ENCODE data around the gene PCDH19. TPM values are rescaled to one million over a fixed set of nuclear protein-coding genes. Genes with fewer than 3 reads are reported as not detected.

Gene PCDH19
- polyA plus RNA-seq, 1 of the 3 experiments (the other 2 are of a cell fraction): under 0.01 TPM

DNA sequence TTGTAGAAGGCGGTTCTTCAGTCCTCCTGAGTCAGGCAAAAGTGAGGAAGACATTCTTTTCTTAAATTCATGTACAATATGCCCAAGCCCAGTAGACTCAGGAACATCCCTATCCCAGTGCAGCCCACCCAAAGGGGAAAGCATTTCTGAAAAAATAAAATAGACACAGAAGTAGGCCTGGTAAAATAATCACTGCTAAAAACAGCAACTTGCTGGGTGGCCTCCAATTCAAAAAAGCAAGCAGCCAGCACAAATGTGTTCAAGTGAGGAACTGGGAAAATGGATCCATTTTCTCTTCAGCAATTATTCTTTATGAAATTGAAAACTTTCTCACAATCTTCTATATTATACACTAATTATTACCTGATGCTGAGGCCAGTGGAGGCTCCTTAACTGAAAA, 165.4 kb downstream of the PCDH19 start:
- 0% methylated on average over 1 of the region's 1 CpG for WGBS (ENCODE audit: low lambda C conversion rate)
- H3K9me3 ChIP-seq: no peaks in the 10 kb centered on the region
- no peak overlapping the region for H3K4me2 ChIP-seq
- H3K9me2 ChIP-seq: no peaks in the 10 kb centered on the region
- H3K36me3 ChIP-seq (replicated peaks in 1 of 2; ENCODE audit: control insufficient read depth in 1 of 2, insufficient read depth in 2 of 2, low read length in 1 of 2): no peaks in the 10 kb centered on the region
- H3K79me2 ChIP-seq (ENCODE audit: insufficient read depth): no peaks in the 10 kb centered on the region
- H3K9ac ChIP-seq: no peak overlapping the region
- no peak overlapping the region for H3K4me3 ChIP-seq (ENCODE audit: low read depth in 2 of 2, low read length in 1 of 2)
- no peaks in the 10 kb centered on the region for H3K4me1 ChIP-seq (ENCODE audit: control insufficient read depth in 1 of 2, insufficient read depth in 2 of 2, low read depth in 1 of 2, low read length in 1 of 2)
- H3K27me3 ChIP-seq (ENCODE audit: insufficient read depth): no peaks in the 10 kb centered on the region
- H2AFZ ChIP-seq (ENCODE audit: low read depth): no peak overlapping the region
- ChIA-PET CTCF (no interaction called here), POLR2A (no interaction called here)
- DNase-seq: no peak
- H3F3A ChIP-seq (replicated peaks; ENCODE audit: insufficient read depth): no peaks in the 10 kb centered on the region
- H3K27ac ChIP-seq (ENCODE audit: low read depth in 2 of 2, low read length in 1 of 2): no peak overlapping the region
- no peaks in the 10 kb centered on the region for H4K20me1 ChIP-seq (ENCODE audit: insufficient read depth)
- TF ChIP-seq EP300 (IDR thresholded peaks at IDR 0.05; ENCODE audit: borderline replicate concordance in 1 of 2, low read depth in 1 of 2, low read length in 1 of 2) (no peak), MXI1 (IDR thresholded peaks at IDR 0.05; ENCODE audit: low read depth, low read length) (no peak), TEAD4 (IDR thresholded peaks at IDR 0.05; ENCODE audit: borderline replicate concordance, insufficient read depth) (no peak), YY1 (IDR thresholded peaks at IDR 0.05; ENCODE audit: low read depth) (no peak)
- TF ChIP-seq, protein P1, sequence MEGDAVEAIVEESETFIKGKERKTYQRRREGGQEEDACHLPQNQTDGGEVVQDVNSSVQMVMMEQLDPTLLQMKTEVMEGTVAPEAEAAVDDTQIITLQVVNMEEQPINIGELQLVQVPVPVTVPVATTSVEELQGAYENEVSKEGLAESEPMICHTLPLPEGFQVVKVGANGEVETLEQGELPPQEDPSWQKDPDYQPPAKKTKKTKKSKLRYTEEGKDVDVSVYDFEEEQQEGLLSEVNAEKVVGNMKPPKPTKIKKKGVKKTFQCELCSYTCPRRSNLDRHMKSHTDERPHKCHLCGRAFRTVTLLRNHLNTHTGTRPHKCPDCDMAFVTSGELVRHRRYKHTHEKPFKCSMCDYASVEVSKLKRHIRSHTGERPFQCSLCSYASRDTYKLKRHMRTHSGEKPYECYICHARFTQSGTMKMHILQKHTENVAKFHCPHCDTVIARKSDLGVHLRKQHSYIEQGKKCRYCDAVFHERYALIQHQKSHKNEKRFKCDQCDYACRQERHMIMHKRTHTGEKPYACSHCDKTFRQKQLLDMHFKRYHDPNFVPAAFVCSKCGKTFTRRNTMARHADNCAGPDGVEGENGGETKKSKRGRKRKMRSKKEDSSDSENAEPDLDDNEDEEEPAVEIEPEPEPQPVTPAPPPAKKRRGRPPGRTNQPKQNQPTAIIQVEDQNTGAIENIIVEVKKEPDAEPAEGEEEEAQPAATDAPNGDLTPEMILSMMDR (IDR thresholded peaks at IDR 0.05): no peak

Other genes starting within 250 kb of the PCDH19 start
- not detected in 2 replicates for gene TNMD, start 174.7 kb upstream of the PCDH19 start, polyA plus RNA-seq (2012; rRNA removed)
- 20.9 and 21.7 TPM in 2 replicates for gene TSPAN6, start 226.5 kb upstream of the PCDH19 start, polyA plus RNA-seq (2012; rRNA removed)
- gene SRPX2, start 233.9 kb upstream of the PCDH19 start, polyA plus RNA-seq (2012; rRNA removed): 14.5 and 18.7 TPM in 2 replicates